NCI-H345 treated with DMSO at 0.1 percent for 48 hours (cell line): ENCODE measurements around the gene HERC2.

Experiments used
- DNase-seq: peaks from one replicate; lab custom pipeline; 2025; ENCODE audit not compliant: unreplicated experiment; lab: John Stamatoyannopoulos, UW

The HERC2 gene

GRCh38 chr15:28079313-28079969 is 242.5 kb downstream of the HERC2 start:
- DNase-seq: no peak

GRCh38 chr15:28078191-28078719 is 243.7 kb downstream of the HERC2 start:
- DNase-seq: no peak

GRCh38 chr15:28075573-28075972 is 246.4 kb downstream of the HERC2 start:
- no peak for DNase-seq

GRCh38 chr15:28068930-28069329 is 253.0 kb downstream of the HERC2 start:
- DNase-seq: no peak

DNA sequence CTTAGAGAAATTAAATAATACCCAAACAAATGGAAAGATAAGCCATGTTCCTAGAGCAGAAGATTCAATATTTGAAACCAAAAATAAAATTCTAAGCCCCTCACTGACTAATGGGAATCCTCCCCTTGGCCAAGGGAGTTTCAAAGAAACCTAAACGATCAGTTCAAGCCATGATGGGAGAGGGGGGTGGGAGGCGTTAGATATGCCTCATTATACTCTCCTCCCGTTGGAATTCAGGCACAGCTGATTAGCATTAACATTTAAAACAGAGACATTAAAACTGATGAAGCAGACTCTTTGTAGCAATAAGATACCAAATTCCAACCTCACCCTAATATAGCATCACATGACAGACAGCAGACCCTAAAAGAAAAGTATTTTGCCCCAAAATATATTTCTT is 255.7 kb downstream of the HERC2 start:
- DNase-seq: no peak
